H1 (cell line): ENCODE measurements around the gene RND3. TPM values are rescaled to one million over a fixed set of nuclear protein-coding genes. Genes with fewer than 3 reads are reported as not detected.

Source experiments
- CTCF ChIA-PET: fragments of 300-600 bp; sonication (Branson Sonifier 250); formaldehyde crosslinking; loops from one replicate; lab custom pipeline; 2021; ENCODE audit not compliant: partially characterized antibody; lab: Charles Lee
- POLR2A ChIA-PET: fragments of 300-600 bp; sonication (Branson Sonifier 250); formaldehyde crosslinking; loops from one replicate; lab custom pipeline; 2021; ENCODE audit warnings: inconsistent platforms; ENCODE audit not compliant: partially characterized antibody; lab: Charles Lee
- DNase-seq, 2 experiments: peaks; one replicate each; pipeline versions ENCODE4 v3.0.0 to v3.0.0-alpha.2; 2010 to 2022; ENCODE audit warnings: low spot score in 2 of 2, low read depth in 1 of 2, mixed read lengths in 1 of 2
- FAIRE-seq: peaks from 2 replicates; lab custom pipeline; 2011; peaks lifted over from hg19 to GRCh38; lab: Jason Lieb, UNC
- H2AFZ ChIP-seq: 2 replicates; pipeline ENCODE4 v1.8.1; 2012; ENCODE audit warnings: low read length, inconsistent platforms
- H2AK5ac ChIP-seq: 2 replicates; pipeline ENCODE4 v1.6.1; 2013; ENCODE audit warnings: low read depth, low read length
- H2BK120ac ChIP-seq: replicated peaks from 2 replicates; pipeline ENCODE3; 2013; ENCODE audit warnings: low read depth, low read length, inconsistent platforms
- H2BK12ac ChIP-seq: 2 replicates; pipeline ENCODE4 v1.6.1; 2013; ENCODE audit warnings: low read depth, low read length
- H2BK15ac ChIP-seq: 2 replicates; pipeline ENCODE4 v1.6.1; 2013; ENCODE audit warnings: low read length
- H2BK20ac ChIP-seq: 2 replicates; pipeline ENCODE4 v1.6.1; 2013; ENCODE audit warnings: low read length
- H2BK5ac ChIP-seq: 2 replicates; pipeline ENCODE4 v1.6.1; 2013; ENCODE audit warnings: low read depth, low read length
- H3K14ac ChIP-seq: 2 replicates; pipeline ENCODE4 v1.6.1; 2013; ENCODE audit warnings: inconsistent platforms; ENCODE audit not compliant: insufficient read length
- H3K18ac ChIP-seq: 2 replicates; pipeline ENCODE4 v1.6.1; 2013; ENCODE audit warnings: low read length; ENCODE audit errors: extremely low read depth
- H3K23ac ChIP-seq: 2 replicates; pipeline ENCODE4 v1.6.1; 2013; ENCODE audit warnings: inconsistent platforms; ENCODE audit not compliant: insufficient read length
- H3K23me2 ChIP-seq: 2 replicates; pipeline ENCODE4 v1.6.1; 2013; ENCODE audit warnings: low read depth, low read length
- H3K27ac ChIP-seq: 2 replicates; pipeline ENCODE4 v1.6.1; 2011; ENCODE audit warnings: low read depth, low read length, inconsistent platforms
- H3K27me3 ChIP-seq, 4 experiments: replicated peaks in 1 of 4; 1 replicate in 1 of 4; 2 replicates in 3 of 4; pipeline versions ENCODE4 v1.6.1 to v1.8.1; 2011 to 2013; ENCODE audit warnings: low read length in 3 of 4, mild to moderate bottlenecking in 3 of 4, inconsistent platforms in 2 of 4, mixed read lengths in 2 of 4, moderate library complexity in 1 of 4; ENCODE audit not compliant: control insufficient read depth in 3 of 4, insufficient read depth in 3 of 4; ENCODE audit errors: extremely low read depth in 1 of 4
- H3K36me3 ChIP-seq, 4 experiments: 2 replicates each; pipeline versions ENCODE4 v1.6.1 to v1.8.1; 2011 to 2013; ENCODE audit warnings: mild to moderate bottlenecking in 4 of 4, low read length in 3 of 4, moderate library complexity in 2 of 4, control low read depth in 1 of 4, inconsistent platforms in 1 of 4; ENCODE audit not compliant: insufficient read depth in 4 of 4, control insufficient read depth in 2 of 4
- H3K4ac ChIP-seq: replicated peaks from 2 replicates; pipeline ENCODE3; 2013; ENCODE audit warnings: low read length, low read depth, mixed read lengths, inconsistent platforms; ENCODE audit not compliant: insufficient read length
- H3K4me1 ChIP-seq, 4 experiments: replicated peaks in 1 of 4; 1 replicate in 1 of 4; 2 replicates in 3 of 4; pipeline versions ENCODE4 v1.6.1 to v1.8.1; 2011 to 2013; ENCODE audit warnings: low read length in 3 of 4, inconsistent platforms in 2 of 4, mixed read lengths in 1 of 4; ENCODE audit not compliant: insufficient read depth in 4 of 4, control insufficient read depth in 3 of 4
- H3K4me2 ChIP-seq, 2 experiments: 2 replicates each; pipeline versions ENCODE4 v1.6.1 to v1.8.1; 2011 to 2013; ENCODE audit warnings: low read depth in 2 of 2, low read length in 2 of 2, control low read depth in 1 of 2, inconsistent platforms in 1 of 2, mild to moderate bottlenecking in 1 of 2; ENCODE audit not compliant: insufficient read depth in 1 of 2
- H3K4me3 ChIP-seq, 4 experiments: fragments of 200-600, 300-600 bp in 1 of 4; sonication (generic), shearing (Covaris generic), sonication (Bioruptor Twin) in 1 of 4; 2 replicates each; pipeline versions ENCODE4 v1.5.1 to v1.8.1; 2011 to 2016; ENCODE audit warnings: low read length in 4 of 4, low read depth in 3 of 4, control low read depth in 2 of 4, inconsistent platforms in 2 of 4, mild to moderate bottlenecking in 2 of 4, mixed read lengths in 1 of 4, moderate library complexity in 1 of 4; ENCODE audit not compliant: insufficient read depth in 2 of 4; ENCODE audit errors: extremely low read depth in 1 of 4
- H3K56ac ChIP-seq: replicated peaks from 2 replicates; pipeline ENCODE3; 2013; ENCODE audit warnings: low read depth, mild to moderate bottlenecking, mixed read lengths, low read length, inconsistent platforms; ENCODE audit not compliant: insufficient read length
- H3K79me1 ChIP-seq: 2 replicates; pipeline ENCODE4 v1.6.1; 2013; ENCODE audit warnings: low read depth, low read length, control low read depth
- H3K79me2 ChIP-seq, 2 experiments: 2 replicates each; pipeline versions ENCODE4 v1.6.1 to v1.8.1; 2012 to 2013; ENCODE audit warnings: low read length in 2 of 2, mild to moderate bottlenecking in 2 of 2, inconsistent platforms in 1 of 2; ENCODE audit not compliant: insufficient read depth in 2 of 2, control insufficient read depth in 1 of 2
- H3K9ac ChIP-seq, 4 experiments: replicated peaks in 1 of 4; 1 replicate in 1 of 4; 2 replicates in 3 of 4; pipeline versions ENCODE4 v1.6.1 to v1.8.1; 2011 to 2013; ENCODE audit warnings: low read depth in 3 of 4, low read length in 3 of 4, control low read depth in 2 of 4, mild to moderate bottlenecking in 2 of 4, moderate library complexity in 2 of 4, inconsistent platforms in 1 of 4; ENCODE audit errors: extremely low read depth in 1 of 4
- H3K9me3 ChIP-seq, 2 experiments: 2 replicates each; pipeline versions ENCODE4 v1.6.1 to v1.8.1; 2012 to 2013; ENCODE audit warnings: mild to moderate bottlenecking in 2 of 2, moderate library complexity in 2 of 2, control low read depth in 1 of 2, inconsistent platforms in 1 of 2, low read depth in 1 of 2, low read length in 1 of 2, mixed read lengths in 1 of 2; ENCODE audit not compliant: insufficient read depth in 2 of 2
- H4K20me1 ChIP-seq, 2 experiments: replicated peaks in 1 of 2; 2 replicates each; pipeline versions ENCODE3 to v1.8.1; 2011 to 2013; ENCODE audit warnings: inconsistent platforms in 2 of 2, low read length in 2 of 2, mild to moderate bottlenecking in 1 of 2; ENCODE audit not compliant: insufficient read depth in 2 of 2, control insufficient read depth in 1 of 2
- H4K5ac ChIP-seq: 2 replicates; pipeline ENCODE4 v1.6.1; 2013; ENCODE audit warnings: low read length, low read depth, mixed read lengths, inconsistent platforms; ENCODE audit not compliant: insufficient read length
- H4K8ac ChIP-seq: 2 replicates; pipeline ENCODE4 v1.8.0; 2013; ENCODE audit warnings: mild to moderate bottlenecking, moderate library complexity, low read length, inconsistent platforms; ENCODE audit not compliant: insufficient read depth; ENCODE audit errors: extremely low read depth
- H4K91ac ChIP-seq: replicated peaks from 2 replicates; pipeline ENCODE3; 2013; ENCODE audit warnings: low read length, mixed read lengths, inconsistent platforms; ENCODE audit not compliant: insufficient read length
- CHD1 ChIP-seq: IDR thresholded peaks from 2 replicates; pipeline ENCODE4 v1.6.1; 2012; ENCODE audit warnings: low read depth, low read length, improper control_type of control experiment
- SP1 ChIP-seq: IDR thresholded peaks from 2 replicates; pipeline ENCODE4 v1.6.1; 2011; ENCODE audit warnings: low read depth, low read length
- YY1 ChIP-seq: IDR thresholded peaks from 2 replicates; pipeline ENCODE4 v1.6.1; 2011; ENCODE audit warnings: low read depth, mild to moderate bottlenecking, low read length
- WGBS, 2 experiments: shearing (Covaris generic) in 1 of 2; methylation state at CpG; one replicate each; pipeline versions ENCODE4 v1.1.6 to v1.1.7; 2013 to 2015; ENCODE audit warnings: low lambda C conversion rate in 2 of 2, mixed read lengths in 2 of 2, inconsistent platforms in 1 of 2, low coverage in 1 of 2, missing lambda C conversion rate in 1 of 2; ENCODE audit not compliant: insufficient replicate concordance in 2 of 2, insufficient coverage in 1 of 2, insufficient read length in 1 of 2; ENCODE audit errors: extremely low coverage in 1 of 2, missing lambda C conversion rate in 1 of 2; 5-methylcytosine and 5-hydroxymethylcytosine counted together
- polyA plus RNA-seq, 7 experiments: library from polyadenylated mRNA; depleted of rRNA in 3 of 7; stranded (reverse) in 5 of 7; unstranded in 2 of 7; fragments of >200 nt in 5 of 7; fragments of 200-250 nt in 2 of 7; gene quantifications; 1 replicate in 5 of 7; 2 replicates in 1 of 7; 4 replicates in 1 of 7; pipeline versions ENCODE4 v1.2.1 to v1.2.3, GENCODE V29; 2011 to 2013; ENCODE audit warnings: missing spikeins in 2 of 7, mixed read lengths in 2 of 7
- total RNA-seq: library from RNA; stranded (reverse); fragmentation: NEBNext Ultra II Directional; extraction: Animal tissue kit (Norgen Biotek cat#: 25700); gene quantifications from 2 replicates; pipeline ENCODE4 v1.2.1, GENCODE V29; 2021

RND3 gene
- total and polyA plus RNA-seq, 2 of the 8 experiments (the other 6 are each of a cell fraction or from before 2014, with no cell fraction given) = 12.2 to 25.6 TPM

GRCh38 chr2:150438041-150438440 is 49.4 kb downstream of the RND3 start:
- Histone ChIP-seq H2BK12ac (no peak overlapping the region), H2BK15ac (no peak overlapping the region), H3K27me3 (no peaks in the 10 kb centered on the region), H3K9ac (no peak overlapping the region), H3K36me3 (no peaks in the 10 kb centered on the region), H2AK5ac (no peak overlapping the region), H3K4me1 (no peaks in the 10 kb centered on the region), H3K4me3 (no peak overlapping the region), H3K14ac (no peak overlapping the region), H4K8ac (no peak overlapping the region), H2BK5ac (no peak overlapping the region), H3K4me2 (no peak overlapping the region), H3K79me2 (no peaks in the 10 kb centered on the region), H3K23me2 (no peaks in the 10 kb centered on the region; the same call in 1 of the 2 replicates), H2BK20ac (no peak overlapping the region), H3K4ac (no peak overlapping the region), H2AFZ (no peak overlapping the region), H3K23ac (no peak overlapping the region), H3K79me1 (no peaks in the 10 kb centered on the region), H3K9me3 (no peaks in the 10 kb centered on the region; a peak in 1 of 4 replicates), H2BK120ac (no peak overlapping the region), H3K56ac (no peak overlapping the region), H4K20me1 (no peaks in the 10 kb centered on the region), H3K27ac (no peak overlapping the region), H4K91ac (no peak overlapping the region), H3K18ac (no peak overlapping the region), H4K5ac (no peak overlapping the region)
- DNase-seq = no peak
- no peak for TF ChIP-seq SP1
- TF ChIP-seq CHD1 = no peak
- TF ChIP-seq YY1 = no peak
- WGBS, 2 experiments = 86% methylated on average over 2 of the region's 2 CpGs; no CpG with 5 or more reads in 1 of the 2 experiments
- no peak for FAIRE-seq
- ChIA-PET CTCF (no interaction called here), POLR2A (no interaction called here)
